ENCODE measurements around the gene MS4A5. TPM values are rescaled to one million over a fixed set of nuclear protein-coding genes. Genes with fewer than 3 reads are reported as not detected.

Gene MS4A5
- total RNA-seq, 1 donor from 2014 or later, result not detected

DNA sequence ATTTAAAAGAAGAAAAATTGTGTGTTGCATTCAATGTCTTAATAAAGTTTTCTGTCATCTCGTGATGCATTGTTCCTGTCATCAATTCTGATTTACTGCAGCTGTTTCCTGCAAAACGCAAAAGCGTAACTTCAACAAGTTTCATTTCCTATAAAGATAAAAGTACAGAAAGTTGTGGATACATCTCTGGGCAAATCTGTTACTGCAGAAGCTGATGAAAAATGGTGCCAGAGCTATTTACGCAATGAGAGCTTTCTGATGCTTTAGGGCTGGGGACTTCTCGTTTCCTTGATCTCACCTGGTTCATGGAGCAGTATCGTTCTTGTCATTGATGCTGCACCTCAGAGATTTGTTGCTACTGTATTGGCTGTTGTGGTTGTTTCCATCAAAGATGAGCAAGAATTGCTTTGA is 47.7 kb downstream of the MS4A5 start:
- DNase-seq (ENCODE audit: extremely low read depth, low read depth, low spot score), result no peak

DNA sequence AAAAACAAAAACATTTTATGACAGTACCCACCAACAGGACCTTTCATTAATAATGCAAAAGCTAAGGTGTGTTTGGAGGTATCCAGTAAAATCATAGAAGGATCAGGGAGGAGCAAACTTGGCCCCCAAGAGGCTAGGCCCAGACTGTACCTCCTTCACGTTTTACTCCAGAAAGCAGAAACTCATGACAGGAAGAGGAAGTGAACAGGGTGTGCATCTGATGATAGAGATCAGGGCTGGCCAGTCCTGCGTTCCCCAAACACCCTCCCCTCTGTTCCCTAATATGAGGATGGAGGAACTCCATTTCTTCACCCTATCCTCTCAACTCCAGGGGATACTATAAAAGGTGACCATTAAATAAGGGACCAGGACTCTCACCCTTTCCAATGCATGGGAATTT is 53.0 kb downstream of the MS4A5 start:
- no peak for DNase-seq (ENCODE audit: extremely low read depth, low read depth, low spot score)

DNA sequence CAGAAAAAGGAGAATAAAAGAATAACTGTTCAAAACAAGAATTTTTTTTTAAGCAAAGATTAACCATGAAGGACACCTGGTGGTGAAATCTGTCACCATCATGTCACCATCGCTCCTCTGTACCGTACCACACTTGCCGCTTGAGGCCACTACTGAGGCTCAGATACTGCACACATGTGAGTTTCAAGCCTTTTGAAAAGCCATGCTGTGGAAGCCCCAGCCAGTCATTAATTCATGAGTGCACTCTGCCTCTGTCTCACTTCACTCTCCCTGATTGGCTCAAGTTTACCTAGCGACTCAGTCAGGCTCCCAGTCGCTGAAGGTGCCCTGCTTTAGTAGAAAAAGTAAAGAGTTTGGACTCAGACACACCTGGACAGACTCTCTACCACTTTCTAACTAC is 56.6 kb downstream of the MS4A5 start:
- peak; percentile 1 for DNase-seq (ENCODE audit: extremely low read depth, low read depth, low spot score)

DNA sequence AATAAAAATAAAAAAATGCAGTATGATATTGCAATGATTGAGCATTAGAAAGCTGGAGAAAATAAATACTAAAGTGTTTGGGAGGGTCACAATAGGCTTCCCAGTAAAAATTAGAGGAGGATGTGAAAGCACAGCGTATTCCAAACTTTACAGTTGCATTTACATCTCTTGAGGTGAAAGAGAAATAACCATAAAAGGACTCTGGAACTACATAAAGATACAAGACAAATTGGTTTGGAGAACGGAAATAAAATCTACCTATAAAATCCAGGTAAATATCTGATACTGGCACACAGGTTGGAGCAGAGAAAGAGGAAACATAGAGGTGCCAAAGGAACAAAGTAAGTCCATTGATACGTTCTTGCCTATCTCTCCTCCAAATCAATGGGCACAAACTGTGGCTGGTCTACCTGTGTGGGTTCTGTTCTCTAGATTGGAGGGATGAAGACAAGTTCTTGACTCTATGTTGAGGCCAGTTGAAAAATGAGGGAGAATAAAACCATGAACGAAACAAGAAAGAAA is 63.2 kb downstream of the MS4A5 start, which contains the start of gene MS4A12:
Gene MS4A12, plus strand, starts transcription at position 291 of the 522 bp plus-strand sequence. CDS start 4,541 bp downstream, outside the sequence.
- DNase-seq (ENCODE audit: extremely low read depth, low read depth, low spot score), result no peak

DNA sequence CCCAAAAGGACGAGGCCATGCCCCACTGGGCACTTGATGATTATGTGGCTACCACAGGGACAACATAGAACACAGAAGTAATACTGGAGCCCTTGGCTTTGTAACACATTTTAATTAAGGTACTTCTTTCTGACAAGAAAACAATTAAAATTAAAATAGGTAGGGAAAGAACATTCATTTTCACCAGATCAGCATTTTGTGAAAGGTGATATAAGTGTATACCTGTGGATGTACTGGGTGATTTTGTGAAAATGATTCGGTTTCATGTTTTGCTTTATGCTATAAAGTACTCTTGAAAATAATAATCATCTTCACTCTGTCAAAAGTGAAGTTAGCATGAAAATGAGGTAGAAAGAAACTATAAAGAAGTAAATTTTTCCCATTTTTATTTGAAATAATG is 64.1 kb downstream of the MS4A5 start:
- no peak for DNase-seq (ENCODE audit: extremely low read depth, low read depth, low spot score)

Other genes starting within 250 kb of the MS4A5 start
- gene MS4A6A, start 246.5 kb upstream of the MS4A5 start, total RNA-seq, result 2.9 and 7.5 TPM in 2 replicates
- gene MS4A4E, start 186.4 kb upstream of the MS4A5 start, total RNA-seq, result not detected in 2 replicates
- not detected in 2 replicates for gene MS4A4A, start 148.9 kb upstream of the MS4A5 start, total RNA-seq
- not detected in 2 replicates for gene MS4A6E, start 102.3 kb upstream of the MS4A5 start, total RNA-seq
- gene MS4A7, start 51.0 kb upstream of the MS4A5 start, total RNA-seq, result not detected in 2 replicates
- not detected in 2 replicates for gene MS4A14, start 33.1 kb upstream of the MS4A5 start, total RNA-seq
- not detected in 2 replicates for gene MS4A1, start 26.3 kb downstream of the MS4A5 start, total RNA-seq
- not detected in 2 replicates for gene MS4A12, start 63.2 kb downstream of the MS4A5 start, total RNA-seq
- gene MS4A13, start 85.8 kb downstream of the MS4A5 start, total RNA-seq, result not detected in 2 replicates

Measured in glomerular endothelial cell (primary cell).